ACC112 (cell line): Measurements from ENCODE around the gene MYRIP.

Experiments used
- H2AFZ ChIP-seq: fragments of 200-600 bp; sonication (generic); one replicate; pipeline ENCODE4 v1.6.0; 2017; ENCODE audit warnings: antibody characterized with exemption, low read length; ENCODE audit not compliant: unreplicated experiment
- H3K27ac ChIP-seq: fragments of 200-600 bp; sonication (generic); 2 replicates; pipeline ENCODE4 v1.5.1; 2014; ENCODE audit warnings: low read depth, mild to moderate bottlenecking, antibody characterized with exemption, low read length, moderate library complexity
- H3K27me3 ChIP-seq: fragments of 200-600 bp; sonication (generic); 2 replicates; pipeline ENCODE4 v1.6.1; 2014; ENCODE audit warnings: mild to moderate bottlenecking, antibody characterized with exemption, low read length, moderate library complexity, mixed read lengths; ENCODE audit not compliant: insufficient read depth
- H3K36me3 ChIP-seq: fragments of 200-600 bp; sonication (generic); 2 replicates; pipeline ENCODE4 v1.6.1; 2016; ENCODE audit warnings: mild to moderate bottlenecking, antibody characterized with exemption, low read length, moderate library complexity, mixed read lengths; ENCODE audit not compliant: insufficient read depth
- H3K4me1 ChIP-seq: fragments of 200-600 bp; sonication (generic); one replicate; pipeline ENCODE4 v1.6.1; 2016; ENCODE audit warnings: low read length, mixed read lengths; ENCODE audit not compliant: insufficient read depth, unreplicated experiment, control insufficient read depth
- H3K4me3 ChIP-seq: fragments of 200-600 bp; sonication (generic); 2 replicates; pipeline ENCODE4 v1.5.1; 2014; ENCODE audit warnings: mild to moderate bottlenecking, low read depth, low read length
- H3K79me2 ChIP-seq: fragments of 200-600 bp; sonication (generic); one replicate; pipeline ENCODE4 v1.6.0; 2016; ENCODE audit warnings: low read length; ENCODE audit not compliant: control insufficient read depth, unreplicated experiment, insufficient read depth

The MYRIP gene

GRCh38 chr3:40179016-40179415 is 369.6 kb downstream of the MYRIP start:
- Histone ChIP-seq H2AFZ (no peak overlapping the region), H3K27ac (no peak overlapping the region), H3K4me1 (peaks cover 9% of the 10 kb centered on the region), H3K27me3 (no peaks in the 10 kb centered on the region), H3K79me2 (no peaks in the 10 kb centered on the region), H3K36me3 (no peaks in the 10 kb centered on the region), H3K4me3 (no peak overlapping the region)

DNA sequence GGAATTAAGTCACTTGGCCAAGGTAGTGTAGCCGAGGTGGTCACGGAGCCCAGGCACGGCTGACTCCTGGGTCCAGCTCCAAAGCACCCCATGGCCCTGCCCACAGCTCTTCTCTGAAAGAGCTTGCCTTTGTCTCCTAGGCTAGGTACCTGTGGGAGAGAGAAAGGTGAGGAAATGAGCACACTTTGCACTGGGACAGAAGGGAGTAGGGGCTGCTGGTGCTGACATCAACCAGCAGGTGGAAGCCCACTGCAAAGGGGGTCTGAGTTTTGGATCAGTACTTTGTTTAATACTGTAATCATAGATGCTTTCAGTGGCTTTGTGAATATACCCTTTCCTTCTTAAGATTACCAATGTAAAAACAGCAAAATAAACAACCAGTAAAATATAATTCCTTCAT is 371.8 kb downstream of the MYRIP start:
- Histone ChIP-seq H3K36me3 (no peaks in the 10 kb centered on the region), H2AFZ (no peak overlapping the region), H3K79me2 (no peaks in the 10 kb centered on the region), H3K4me3 (no peak overlapping the region), H3K27me3 (no peaks in the 10 kb centered on the region), H3K4me1 (no peaks in the 10 kb centered on the region), H3K27ac (no peak overlapping the region)

DNA sequence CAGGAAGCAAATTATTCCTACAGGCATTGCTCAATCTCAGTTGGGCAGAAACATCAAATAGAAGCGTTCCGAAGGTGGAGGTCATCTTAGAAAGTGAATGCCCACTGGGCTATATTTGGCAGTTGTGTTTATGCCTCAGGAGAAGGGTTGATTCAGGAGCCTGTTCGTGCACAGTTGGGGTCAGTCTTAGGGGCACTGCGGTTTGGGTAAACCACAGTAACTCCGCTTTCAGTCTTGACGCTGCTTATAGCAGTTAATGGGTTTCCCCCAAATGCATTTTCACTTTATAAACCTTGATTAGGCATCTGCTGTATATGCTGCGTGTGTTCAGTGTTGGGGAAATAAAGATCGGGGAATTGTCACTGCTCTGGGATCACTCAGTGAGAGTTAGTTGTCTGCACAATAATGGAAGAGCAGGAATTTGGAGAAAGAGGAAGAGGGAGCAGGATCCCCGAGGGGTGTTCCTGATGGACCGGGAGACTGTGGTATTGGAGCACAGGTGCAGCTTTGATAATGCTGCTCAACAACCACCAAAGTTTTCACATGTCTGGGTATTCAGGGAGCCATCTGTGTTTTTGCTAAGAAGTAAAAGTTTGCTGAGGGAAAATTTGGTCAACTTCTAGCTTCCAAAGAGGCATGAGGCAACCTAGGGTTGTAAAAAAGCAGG is 375.8 kb downstream of the MYRIP start:
- Histone ChIP-seq H3K27me3 (no peaks in the 10 kb centered on the region), H3K27ac (no peak overlapping the region), H3K79me2 (no peaks in the 10 kb centered on the region), H3K36me3 (no peaks in the 10 kb centered on the region), H3K4me1 (no peaks in the 10 kb centered on the region), H3K4me3 (no peak overlapping the region), H2AFZ (no peak overlapping the region)

GRCh38 chr3:40186508-40186907 is 377.1 kb downstream of the MYRIP start:
- no peaks in the 10 kb centered on the region for H3K4me1 ChIP-seq
- no peak overlapping the region for H3K27ac ChIP-seq
- H3K79me2 ChIP-seq: no peaks in the 10 kb centered on the region
- no peak overlapping the region for H2AFZ ChIP-seq
- H3K27me3 ChIP-seq: no peaks in the 10 kb centered on the region
- H3K4me3 ChIP-seq: no peak overlapping the region
- H3K36me3 ChIP-seq: no peaks in the 10 kb centered on the region

- Histone ChIP-seq H3K4me3 (no peak overlapping the region), H3K36me3 (no peaks in the 10 kb centered on the region), H3K79me2 (no peaks in the 10 kb centered on the region), H3K4me1 (peaks cover 4% of the 10 kb centered on the region), H3K27me3 (no peaks in the 10 kb centered on the region), H3K27ac (no peak overlapping the region), H2AFZ (no peak overlapping the region)
Observed at GRCh38 chr3:40187945-40188344, 378.5 kb downstream of the MYRIP start.

DNA sequence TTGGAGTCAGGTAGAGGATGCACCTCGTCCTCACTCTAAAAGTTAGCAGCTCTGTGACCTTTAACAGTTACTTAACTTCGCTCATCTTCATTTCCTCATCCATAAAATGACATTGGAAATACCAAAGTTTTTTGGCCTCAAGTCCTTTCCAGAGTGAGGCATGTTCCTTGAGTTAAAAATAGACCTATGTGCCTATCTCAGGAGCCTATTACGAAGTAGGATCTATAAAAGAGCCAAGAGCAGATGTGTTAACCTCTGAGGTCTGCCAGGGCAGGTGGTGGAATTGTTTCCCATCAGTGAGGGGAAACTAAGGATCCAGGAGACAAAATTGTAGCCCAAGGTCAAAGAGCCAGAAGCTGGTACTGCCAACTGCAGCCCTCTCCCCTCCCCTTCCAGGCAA is 379.7 kb downstream of the MYRIP start:
- Histone ChIP-seq H3K36me3 (no peaks in the 10 kb centered on the region), H3K79me2 (no peaks in the 10 kb centered on the region), H3K4me3 (no peak overlapping the region), H3K27me3 (no peaks in the 10 kb centered on the region), H3K27ac (no peak overlapping the region), H2AFZ (no peak overlapping the region), H3K4me1 (peaks cover 4% of the 10 kb centered on the region)

GRCh38 chr3:40190056-40190455 is 380.6 kb downstream of the MYRIP start:
- H3K4me1 ChIP-seq: peaks cover 4% of the 10 kb centered on the region
- H3K4me3 ChIP-seq: no peak overlapping the region
- no peaks in the 10 kb centered on the region for H3K27me3 ChIP-seq
- H2AFZ ChIP-seq: no peak overlapping the region
- no peaks in the 10 kb centered on the region for H3K36me3 ChIP-seq
- H3K27ac ChIP-seq: no peak overlapping the region
- H3K79me2 ChIP-seq: no peaks in the 10 kb centered on the region

- Histone ChIP-seq H3K36me3 (no peaks in the 10 kb centered on the region), H3K79me2 (no peaks in the 10 kb centered on the region), H3K27ac (no peak overlapping the region), H3K4me1 (peaks cover 4% of the 10 kb centered on the region), H3K27me3 (no peaks in the 10 kb centered on the region), H3K4me3 (no peak overlapping the region), H2AFZ (no peak overlapping the region)
Observed at GRCh38 chr3:40191251-40191650, 381.8 kb downstream of the MYRIP start.

- H3K36me3 ChIP-seq: no peaks in the 10 kb centered on the region
- no peak overlapping the region for H2AFZ ChIP-seq
- peaks cover 4% of the 10 kb centered on the region for H3K4me1 ChIP-seq
- no peaks in the 10 kb centered on the region for H3K27me3 ChIP-seq
- H3K4me3 ChIP-seq: no peak overlapping the region
- H3K79me2 ChIP-seq: no peaks in the 10 kb centered on the region
- no peak overlapping the region for H3K27ac ChIP-seq
Observed at GRCh38 chr3:40191850-40192448, 382.5 kb downstream of the MYRIP start.

DNA sequence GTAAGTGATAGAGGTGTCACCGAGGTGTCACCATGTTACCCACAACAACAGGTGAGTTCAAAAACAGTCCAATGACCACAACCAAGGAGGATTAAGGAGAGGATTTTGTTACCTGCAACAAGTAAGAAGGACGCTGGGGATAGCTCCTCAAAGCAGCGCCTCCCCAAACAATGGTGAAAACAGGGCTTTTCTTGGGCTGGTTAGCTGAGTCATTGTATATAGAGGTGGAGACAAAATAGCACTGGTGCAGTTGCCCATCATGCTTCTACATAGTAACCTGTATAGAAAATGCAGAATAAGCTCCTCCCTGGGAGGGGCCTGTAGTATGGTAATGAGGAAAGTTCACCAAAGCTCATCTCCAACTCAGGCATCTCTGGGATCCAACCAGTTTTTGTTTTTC is 383.2 kb downstream of the MYRIP start:
- Histone ChIP-seq H3K27ac (no peak overlapping the region), H3K79me2 (no peaks in the 10 kb centered on the region), H3K4me1 (peaks cover 4% of the 10 kb centered on the region), H3K4me3 (no peak overlapping the region), H3K27me3 (no peaks in the 10 kb centered on the region), H2AFZ (no peak overlapping the region), H3K36me3 (no peaks in the 10 kb centered on the region)

- Histone ChIP-seq H3K36me3 (no peaks in the 10 kb centered on the region), H3K4me3 (no peak overlapping the region), H3K79me2 (no peaks in the 10 kb centered on the region), H2AFZ (no peak overlapping the region), H3K27ac (no peak overlapping the region), H3K4me1 (peaks cover 10% of the 10 kb centered on the region), H3K27me3 (no peaks in the 10 kb centered on the region)
Observed at GRCh38 chr3:40196966-40197365, 387.6 kb downstream of the MYRIP start.
